Stimulated activated naive CD4-positive, alpha-beta T cell treated with Interleukin-2 at 50 U/mL for 16 hours (primary cell): ENCODE results near the gene PDCD1LG2.
"Not testable (repeated sequence)": the region's sequence is repeated elsewhere in the genome, so short reads cannot be mapped to it uniquely, and the experiment has no call there.

Source experiments
- DNase-seq: peaks from one replicate; lab custom pipeline; 2025; lab: John Stamatoyannopoulos, UW

The PDCD1LG2 gene

DNA sequence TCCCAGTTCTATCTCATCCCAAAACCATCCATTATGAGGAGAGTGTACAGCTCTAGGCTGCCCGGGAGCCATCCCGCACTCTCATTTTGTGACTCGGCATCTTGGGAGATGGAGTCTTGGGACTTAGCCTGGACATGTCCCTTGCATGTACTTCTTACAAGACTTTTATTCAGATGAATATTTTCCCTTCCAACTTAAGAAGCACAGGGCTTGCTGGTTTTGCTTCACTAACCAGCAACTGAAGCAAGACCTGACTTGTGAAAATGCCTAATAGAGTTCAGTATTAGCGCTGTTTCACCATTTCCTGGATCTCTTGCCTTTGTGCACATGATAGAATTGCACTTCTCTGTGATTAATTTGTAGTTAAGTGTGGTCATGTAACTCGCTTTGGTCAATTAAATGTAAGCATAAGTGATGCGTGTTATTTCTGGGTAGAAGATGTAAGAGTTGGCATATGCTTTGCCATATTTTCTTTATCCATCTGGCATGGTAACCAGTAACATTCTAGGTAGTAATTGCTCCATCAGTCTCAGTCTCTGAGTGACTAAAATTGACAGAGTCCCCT lies 55.8 kb downstream of the PDCD1LG2 start:
- DNase-seq = no peak

DNA sequence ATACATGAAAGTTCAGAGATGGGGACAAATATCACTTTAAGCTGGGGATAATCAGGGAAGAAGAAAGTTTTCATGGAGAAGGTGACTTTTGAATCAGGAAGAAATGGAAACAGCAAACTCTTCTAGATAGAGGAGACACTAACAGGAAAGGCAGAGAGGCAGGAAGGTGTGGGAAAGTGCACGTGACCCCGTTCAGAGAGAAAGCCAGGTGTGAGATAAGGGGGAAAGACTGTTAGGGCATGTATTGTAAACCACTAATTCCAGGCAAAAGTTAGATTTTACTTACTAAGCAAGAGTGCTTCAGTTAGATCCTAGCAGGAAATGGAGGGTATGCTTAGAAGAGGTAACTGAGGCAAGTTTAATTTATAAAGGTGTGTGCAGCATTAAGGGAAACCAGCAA lies 58.5 kb downstream of the PDCD1LG2 start:
- DNase-seq = no peak

DNA sequence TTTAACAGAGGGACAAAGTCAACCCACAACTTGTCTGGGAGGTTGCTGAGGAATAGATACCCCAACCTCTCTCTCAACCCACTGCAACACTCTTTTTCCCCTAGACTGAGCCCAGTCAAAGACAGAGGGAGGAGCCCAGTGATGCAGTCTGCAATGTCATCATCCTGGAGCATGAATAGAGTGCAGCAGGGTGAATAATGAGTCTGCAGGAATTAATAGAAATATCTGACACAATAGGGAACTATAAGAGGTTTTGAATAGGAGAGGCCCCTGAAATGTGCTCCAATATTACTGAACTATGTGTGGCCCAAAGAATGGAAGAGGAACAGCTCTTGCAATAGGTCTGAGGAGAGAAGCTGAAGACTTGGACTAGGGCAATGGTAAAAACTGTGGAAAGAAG lies 59.1 kb downstream of the PDCD1LG2 start:
- no peak for DNase-seq

DNA sequence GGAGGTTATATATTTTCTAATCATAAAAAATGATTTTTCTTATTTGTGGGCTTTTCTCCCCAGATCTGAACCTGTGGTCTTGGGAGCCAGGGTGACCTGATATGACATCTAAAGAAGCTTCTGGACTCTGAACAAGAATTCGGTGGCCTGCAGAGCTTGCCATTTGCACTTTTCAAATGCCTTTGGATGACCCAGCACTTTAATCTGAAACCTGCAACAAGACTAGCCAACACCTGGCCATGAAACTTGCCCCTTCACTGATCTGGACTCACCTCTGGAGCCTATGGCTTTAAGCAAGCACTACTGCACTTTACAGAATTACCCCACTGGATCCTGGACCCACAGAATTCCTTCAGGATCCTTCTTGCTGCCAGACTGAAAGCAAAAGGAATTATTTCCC lies 59.6 kb downstream of the PDCD1LG2 start:
- DNase-seq = no peak

DNA sequence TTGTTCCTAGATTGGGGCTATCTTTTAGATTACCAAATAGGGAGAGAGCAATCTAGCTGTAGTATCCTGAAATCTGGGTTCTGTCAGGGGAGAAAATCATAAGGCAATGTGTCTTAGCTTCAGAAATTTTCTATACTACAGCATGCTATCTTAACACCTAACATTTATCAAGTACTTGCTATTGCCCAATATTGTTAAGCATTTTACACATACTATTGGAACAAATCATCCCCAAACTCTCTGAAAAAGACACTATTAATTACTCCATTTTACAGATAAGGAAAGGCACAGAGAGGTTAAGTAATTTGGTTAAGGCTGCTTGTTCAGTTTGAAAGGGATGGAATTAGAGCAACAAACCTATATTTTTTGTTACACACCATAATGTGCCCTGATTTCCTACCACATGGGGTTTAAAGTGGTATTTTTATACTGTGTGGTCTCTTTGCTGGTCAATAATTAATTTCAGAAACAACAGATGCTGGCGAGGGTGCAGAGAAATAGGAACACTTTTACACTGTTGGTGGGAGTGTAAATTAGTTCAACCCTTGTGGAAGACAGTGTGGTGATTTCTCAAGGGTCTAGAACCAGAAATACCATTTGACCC lies 61.4 kb downstream of the PDCD1LG2 start:
- DNase-seq = no peak

DNA sequence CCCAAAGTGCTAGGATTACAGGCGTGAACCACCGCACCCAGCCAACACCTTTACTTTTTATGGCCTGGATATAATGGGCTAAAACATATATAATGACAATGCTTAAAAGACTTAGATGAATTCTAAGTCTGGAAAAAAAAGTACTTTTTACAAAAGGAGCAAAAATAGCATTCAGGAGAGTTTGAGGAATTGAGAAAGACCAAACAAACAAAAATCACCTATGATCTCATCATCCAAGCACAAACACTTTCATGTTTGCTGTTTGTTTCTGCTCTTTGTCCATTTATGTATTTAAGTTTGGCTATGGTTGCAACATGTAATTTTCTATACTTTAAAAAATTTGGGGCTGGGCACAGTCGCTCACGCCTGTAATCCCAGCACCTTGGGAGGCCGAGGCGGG lies 63.8 kb downstream of the PDCD1LG2 start:
- DNase-seq = no peak

DNA sequence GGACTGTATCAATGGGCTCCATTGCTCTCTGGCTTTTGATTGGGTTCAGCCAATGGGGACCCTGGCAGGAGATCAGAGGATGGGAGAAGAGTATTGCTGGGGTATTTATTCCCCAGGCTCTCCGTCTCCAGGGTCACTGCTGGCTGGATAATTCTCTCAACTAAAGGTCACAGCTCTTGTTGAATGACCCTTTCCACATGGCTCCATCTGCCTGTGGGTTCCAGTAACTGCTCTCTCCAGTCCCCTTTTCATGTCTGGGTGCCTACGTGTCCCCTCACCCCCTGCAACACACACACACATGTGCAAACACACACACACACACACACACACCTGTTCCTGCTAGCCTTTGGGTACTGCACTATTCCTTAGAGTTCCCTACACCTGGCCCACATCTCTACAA lies 64.7 kb downstream of the PDCD1LG2 start:
- no peak for DNase-seq

DNA sequence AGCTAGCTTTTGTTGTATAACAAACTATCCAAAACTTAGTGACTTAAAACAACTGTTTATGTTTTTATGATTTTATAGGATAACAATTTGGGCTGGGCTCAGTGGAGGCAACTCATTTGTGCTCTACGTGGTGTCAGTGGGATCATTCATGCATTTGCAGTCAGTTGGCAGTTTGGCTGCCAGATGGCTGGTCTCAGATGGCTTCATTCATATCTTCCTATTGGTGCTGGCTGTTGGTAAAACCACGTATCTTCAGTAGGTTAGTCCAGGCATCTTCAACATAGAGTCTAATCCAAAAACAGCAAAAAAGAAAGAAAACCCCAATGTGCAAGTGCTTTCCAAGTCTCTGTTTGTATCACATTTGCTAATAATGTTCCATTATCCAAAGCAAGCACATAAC lies 66.9 kb downstream of the PDCD1LG2 start:
- DNase-seq = no peak

DNA sequence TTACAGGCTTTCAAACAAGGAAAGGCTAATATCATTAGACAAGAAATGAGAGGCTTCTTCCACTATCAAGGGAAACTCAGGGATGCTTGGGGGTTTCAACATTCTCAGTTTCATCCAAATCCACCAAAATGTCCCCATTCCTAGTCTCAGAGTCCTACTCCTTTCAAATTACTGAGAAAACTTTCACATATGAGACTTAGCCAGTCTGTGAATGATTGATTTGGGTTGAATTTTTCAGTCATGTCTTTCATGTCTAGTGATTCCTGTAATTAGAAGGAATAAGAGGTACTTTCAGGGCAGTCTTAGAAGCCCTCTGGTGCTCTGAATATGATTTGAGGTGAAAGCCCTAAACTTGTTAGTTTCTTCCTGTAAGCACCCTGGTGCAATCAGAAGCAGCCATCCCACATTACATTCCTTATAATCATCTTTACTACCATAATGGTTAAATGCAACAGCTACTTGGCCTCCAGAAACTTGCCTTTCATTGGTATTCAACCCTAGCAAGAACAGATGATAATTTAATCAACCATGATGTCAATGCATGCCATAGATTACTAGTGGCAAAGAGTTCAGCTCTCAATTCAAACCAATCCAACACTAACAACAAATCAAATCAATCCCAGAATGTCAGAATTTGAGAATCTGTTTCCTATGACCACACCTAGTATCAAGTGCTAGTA lies 67.8 kb downstream of the PDCD1LG2 start:
- no peak for DNase-seq

DNA sequence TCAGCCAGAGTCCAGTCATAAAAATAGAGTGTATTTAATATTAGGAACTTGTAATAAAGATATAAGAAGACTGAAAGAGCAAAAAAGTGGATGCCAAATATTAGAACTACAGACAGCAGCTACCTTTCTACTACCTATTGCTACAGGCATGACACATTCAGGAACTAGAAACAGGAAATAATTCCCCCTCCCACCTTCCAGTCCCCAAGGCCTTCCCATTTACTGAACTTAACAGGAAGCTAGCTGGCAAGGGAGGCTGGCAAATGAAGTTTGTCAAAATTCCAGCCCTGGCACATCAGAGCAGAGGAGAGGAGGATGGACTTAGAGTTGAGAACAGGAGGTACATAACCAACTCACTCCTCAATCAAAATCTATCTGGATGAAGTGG lies 68.4 kb downstream of the PDCD1LG2 start:
- DNase-seq = no peak

DNA sequence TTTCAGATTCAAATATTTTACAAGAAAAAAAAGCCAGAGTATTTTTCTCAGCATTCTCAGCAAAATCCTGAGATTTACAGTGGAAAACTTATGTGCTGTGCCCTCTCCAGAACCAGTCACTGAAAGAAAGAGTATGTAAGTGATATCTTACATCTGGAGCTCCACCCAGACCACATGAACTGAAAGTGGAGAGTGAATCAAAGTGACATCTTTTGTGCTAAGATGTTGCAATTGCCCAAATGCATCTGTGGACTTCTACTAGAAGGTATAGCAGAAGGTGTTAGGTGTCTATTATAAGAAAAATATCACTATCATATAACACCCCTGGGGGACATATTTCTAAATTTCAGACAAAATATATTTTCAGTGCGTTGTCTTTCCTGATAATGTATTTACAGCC lies 69.5 kb downstream of the PDCD1LG2 start:
- no peak for DNase-seq

DNA sequence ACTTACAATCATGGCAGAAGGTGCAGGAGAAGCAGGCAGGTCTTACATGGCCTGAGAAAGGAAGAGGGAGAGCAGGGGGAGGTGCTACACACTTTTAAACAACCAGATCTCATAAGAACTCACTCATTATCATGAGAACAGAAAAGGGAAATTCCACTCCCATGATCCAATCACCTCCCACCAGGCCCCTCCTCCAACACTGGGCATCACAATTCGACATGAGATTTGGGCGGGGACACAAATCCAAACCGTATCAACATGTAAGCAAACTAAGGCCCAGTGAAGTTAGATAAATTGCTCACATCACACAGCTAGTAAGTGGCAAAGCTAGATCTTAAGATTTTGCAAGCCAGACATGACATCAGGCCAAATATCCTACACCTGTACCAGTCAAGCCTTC lies 70.3 kb downstream of the PDCD1LG2 start:
- DNase-seq = no peak

DNA sequence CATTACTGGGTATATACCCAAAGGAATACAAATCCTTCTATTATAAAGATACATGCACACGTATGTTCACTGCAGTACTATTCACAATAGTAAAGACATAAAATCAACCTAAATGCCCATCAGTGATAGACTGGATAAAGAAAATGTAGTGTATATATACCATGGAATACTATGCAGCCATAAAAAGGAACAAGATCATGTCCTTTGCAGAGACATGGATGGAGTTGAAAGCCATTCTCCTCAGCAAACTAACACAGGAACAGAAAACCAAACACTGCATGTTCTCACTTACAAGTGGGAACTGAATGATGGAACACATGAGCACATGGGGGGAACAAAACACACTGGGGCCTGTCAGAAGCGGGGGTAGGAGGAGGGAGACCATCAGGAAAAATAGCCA lies 71.4 kb downstream of the PDCD1LG2 start:
- DNase-seq = not testable (repeated sequence)

DNA sequence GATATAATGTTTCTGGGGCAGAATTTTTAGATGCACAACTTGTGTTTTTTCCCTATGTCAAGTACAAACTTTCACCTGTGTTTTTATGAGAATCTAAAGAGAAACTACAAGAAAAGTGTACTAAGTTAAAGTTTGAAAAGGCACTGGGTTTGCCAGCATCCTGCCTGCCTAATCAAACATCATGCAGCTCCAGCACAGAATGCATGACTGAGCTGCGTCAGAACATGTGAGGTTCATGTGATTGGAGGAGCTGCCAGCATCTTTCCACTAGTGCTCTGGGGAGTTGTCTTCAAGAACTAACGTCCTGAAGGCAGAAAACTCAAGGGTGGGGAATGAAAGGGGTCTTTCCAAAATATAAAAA lies 72.5 kb downstream of the PDCD1LG2 start:
- DNase-seq = no peak

DNA sequence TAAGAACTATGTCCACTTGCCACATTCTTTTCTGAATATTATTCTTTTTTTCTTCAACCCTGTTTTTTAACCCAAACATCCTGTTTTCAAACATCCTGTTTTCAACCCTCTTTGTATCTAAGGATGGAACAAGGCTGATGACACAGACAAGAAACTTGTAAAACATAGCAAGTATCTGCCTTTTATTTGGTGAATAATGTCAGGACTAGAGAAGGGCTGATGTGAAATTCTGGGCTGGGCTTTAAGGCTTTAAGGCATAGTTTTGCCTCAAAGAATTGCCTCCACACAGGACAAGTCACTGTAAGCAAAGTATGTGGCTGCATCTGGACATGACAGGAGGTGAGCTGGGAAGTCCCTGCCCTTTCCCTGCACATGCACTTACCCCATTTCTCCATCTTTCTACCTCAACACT lies 76.1 kb downstream of the PDCD1LG2 start:
- no peak for DNase-seq

DNA sequence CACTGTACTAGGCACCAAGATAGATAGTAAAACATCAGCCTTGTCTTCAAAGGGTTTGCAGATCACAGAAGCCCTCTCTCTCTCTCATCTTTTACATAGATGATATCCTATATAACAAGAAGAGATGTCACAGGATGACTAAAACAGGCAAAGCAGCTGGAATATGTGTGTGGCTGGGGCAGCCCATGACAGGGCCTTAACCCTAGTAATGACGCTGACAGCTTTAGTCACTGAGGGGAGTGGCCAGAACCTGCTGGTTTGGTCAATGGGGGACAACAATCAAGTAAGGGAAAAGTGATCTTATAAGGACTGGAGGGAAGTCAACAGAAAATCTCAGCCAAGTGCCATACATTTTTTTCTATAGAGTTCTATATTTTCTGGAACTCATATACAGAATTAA lies 76.7 kb downstream of the PDCD1LG2 start:
- DNase-seq = peak; percentile 54

DNA sequence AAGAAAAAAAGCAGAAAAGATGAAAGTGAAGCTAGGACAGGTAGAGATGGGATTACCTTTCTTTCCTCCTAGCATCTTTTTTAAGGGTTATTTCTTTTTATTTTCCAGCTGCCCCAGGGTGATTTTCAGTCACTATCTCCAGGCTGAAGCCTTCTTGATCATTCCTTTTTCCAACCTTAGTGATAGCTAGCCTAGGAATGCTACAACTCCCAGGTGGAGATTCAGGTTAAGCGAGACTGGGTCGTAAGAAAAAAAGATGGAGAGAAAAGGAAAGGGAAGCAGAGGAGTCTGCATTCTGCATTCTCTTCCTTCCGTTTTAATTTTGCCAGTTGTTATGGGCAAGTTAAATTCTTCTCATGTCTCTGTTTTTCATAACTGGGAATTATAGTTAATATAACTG lies 81.9 kb downstream of the PDCD1LG2 start:
- DNase-seq = no peak

DNA sequence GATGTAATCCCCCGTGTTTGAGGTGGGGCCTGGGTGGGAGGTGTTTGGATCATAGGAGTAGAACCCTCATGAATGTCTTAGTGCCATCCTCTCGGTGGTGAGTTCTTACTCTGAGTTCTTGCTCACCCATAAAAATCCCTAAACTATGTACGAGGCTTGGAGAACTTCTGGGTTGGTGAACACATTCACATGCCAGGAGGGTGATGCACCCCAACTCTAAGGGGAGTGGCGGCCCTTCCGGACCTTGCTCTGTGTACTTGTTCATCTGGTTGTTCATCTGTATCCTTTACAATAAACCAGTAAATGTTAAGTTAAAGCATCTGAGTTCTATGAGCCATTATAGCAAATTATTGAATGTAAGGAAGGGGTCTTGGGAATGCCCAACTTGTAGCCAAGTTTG lies 82.6 kb downstream of the PDCD1LG2 start:
- DNase-seq = no peak

DNA sequence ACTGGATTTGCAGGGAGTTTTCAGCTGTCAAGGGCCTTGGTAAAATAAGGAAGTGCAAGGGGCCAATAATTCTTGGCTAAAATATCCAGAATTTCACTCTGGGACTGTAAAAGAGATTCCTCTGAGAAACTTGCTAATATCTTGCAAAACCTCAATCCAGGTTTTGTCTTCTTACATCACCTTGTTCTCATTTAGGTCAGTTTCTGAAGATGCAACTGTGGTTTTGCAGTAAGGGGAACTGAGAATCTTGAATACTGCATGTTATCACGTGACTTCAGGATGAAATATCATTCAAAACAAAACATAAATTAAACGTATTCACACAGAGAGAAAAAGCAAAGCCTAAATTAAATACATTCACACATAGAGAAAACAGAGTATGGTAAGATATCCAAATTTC lies 83.6 kb downstream of the PDCD1LG2 start:
- no peak for DNase-seq

DNA sequence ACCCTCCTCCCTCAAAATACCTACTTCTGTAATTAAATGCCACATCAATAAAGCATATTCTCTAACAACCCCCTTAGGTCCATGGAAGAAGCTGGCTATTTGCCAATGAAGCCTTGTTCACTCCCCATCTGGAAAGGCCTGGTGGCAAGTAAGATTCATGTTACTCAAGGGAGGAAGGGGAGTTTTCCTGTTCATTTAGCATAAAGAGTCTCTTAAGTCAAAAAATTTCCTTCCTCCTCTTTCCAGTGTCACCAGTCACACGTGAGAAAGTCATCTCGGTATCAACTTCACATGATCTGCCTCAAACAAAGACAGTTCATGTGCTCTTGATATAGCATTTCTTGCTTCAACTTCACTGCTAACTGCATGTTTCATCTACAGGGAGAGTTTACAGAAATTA lies 85.8 kb downstream of the PDCD1LG2 start:
- DNase-seq = no peak

DNA sequence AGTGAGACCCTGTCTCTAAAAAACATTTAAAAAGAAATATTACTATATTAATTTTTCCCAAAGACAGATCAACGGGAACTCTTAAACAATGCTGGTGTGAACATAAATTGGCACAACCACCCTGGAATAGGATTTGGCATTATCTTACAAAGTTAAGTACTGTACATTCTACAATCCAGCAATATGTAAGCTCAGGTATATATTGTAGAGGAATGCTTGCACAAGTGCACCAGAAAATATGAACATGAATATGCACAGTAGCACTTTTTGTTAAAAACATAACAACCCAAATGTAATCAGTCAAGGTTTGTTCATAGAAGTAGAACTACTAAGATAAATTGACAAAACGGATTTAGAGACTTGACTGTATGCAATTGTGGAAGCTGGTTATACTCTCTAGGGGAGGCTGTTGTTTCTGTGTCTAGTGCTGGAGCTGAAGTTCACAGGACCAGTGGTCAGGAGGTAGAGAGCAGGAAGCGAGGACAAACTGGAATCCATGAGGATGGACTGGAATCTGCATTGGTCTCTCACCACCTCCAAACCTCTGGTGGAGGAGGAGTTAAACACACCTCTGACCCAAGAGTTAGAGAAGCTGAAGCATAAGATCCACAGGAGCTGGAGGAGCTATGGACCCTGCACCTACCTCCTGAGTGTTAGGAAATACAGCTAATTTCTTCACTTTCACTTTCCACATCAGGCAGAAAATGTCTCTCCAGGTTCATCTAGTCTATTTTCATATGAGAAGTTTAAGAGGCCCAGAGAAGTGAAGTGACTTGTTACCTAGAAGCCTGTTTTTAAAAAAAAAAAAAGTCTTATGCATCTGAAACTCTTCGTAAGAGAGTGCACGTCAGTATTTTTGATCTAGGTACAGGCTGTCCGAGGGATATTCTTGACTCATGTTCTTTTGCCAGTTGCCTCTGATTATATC lies 98.2 kb downstream of the PDCD1LG2 start:
- no peak for DNase-seq

DNA sequence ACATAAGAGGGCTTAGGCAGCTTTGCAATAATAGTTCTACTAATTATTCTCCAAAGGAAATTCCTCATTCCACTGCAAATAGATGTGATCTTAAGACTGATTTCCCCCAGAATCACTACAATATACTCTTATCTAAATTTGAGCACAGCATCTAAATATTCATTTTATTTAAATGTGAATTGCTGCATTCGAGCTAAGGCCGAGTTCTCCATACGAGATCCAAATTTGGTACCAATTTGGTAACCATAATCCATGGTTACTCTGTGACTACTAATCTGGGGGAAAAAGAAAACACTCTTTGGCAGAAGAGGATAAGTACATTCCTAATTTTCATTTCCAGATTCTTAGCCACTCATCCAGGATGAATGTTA lies 98.9 kb downstream of the PDCD1LG2 start:
- DNase-seq = no peak

DNA sequence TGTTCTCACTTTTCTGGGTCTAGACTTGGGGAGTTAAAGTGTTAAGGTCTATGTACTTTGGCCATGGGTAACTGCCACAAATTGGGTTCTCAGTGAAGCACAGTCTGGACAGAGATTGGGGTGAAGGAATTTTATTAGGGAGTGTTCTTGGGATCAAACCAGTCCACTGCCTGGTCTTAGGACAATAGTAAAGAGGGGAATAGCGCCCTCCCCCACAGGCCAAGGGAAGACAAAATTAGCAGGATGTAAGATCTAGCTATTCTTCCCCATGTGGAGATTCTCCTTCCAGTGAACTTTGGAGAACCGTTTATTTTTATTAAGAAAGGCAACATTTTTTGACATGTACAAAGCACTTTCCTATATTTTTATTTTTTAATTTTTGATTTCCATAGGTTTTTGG lies 100.2 kb downstream of the PDCD1LG2 start:
- DNase-seq = no peak
